GM12878 (cell line): ENCODE measurements around the gene MRPS12. TPM values are rescaled to one million over a fixed set of nuclear protein-coding genes. Genes with fewer than 3 reads are reported as not detected.
A peak's percentile ranks its signal among the peaks of the same experiment; 100 is the strongest.

Source experiments
- ATAC-seq: fragments of 200-7000 bp; cut with Tn5 transposase; 3 replicates; pipeline ENCODE4 v1.9.1; 2020; ENCODE audit warnings: mild to moderate bottlenecking, moderate library complexity
- BruUV-seq: library from RNA; stranded (reverse); fragments of 400-500 nt; replicated peaks from 2 replicates; lab custom pipeline; 2021; lab: Mats Ljungman, UMichigan
- CTCF ChIA-PET: fragments of 300-600 bp; sonication (Branson Sonifier 250); formaldehyde crosslinking; extraction: SDS; loops from one replicate; lab custom pipeline; 2021; ENCODE audit warnings: inconsistent platforms; lab: Yijun Ruan, JAX
- POLR2A ChIA-PET: fragments of 350-600 bp; formaldehyde crosslinking; extraction: SDS; loops from one replicate; lab custom pipeline; 2021; ENCODE audit warnings: inconsistent platforms; lab: Charles Lee
- RAD21 ChIA-PET: fragments of 300-600 bp; sonication (Branson Sonifier 250); formaldehyde crosslinking; loops from one replicate; lab custom pipeline; 2023; ENCODE audit warnings: antibody characterized with exemption; ENCODE audit not compliant: unreplicated experiment; lab: Charles Lee
- SMC1A ChIA-PET: fragments of 300-600 bp; sonication (Branson Sonifier 250); formaldehyde crosslinking; loops from one replicate; lab custom pipeline; 2023; ENCODE audit not compliant: unreplicated experiment, uncharacterized antibody; lab: Charles Lee
- DNase-seq: peaks from one replicate; pipeline ENCODE4 v3.0.0-alpha.2; 2011; ENCODE audit warnings: low read depth, low spot score
- FAIRE-seq: peaks from 3 replicates; lab custom pipeline; 2011; peaks lifted over from hg19 to GRCh38; lab: Jason Lieb, UNC
- H2AFZ ChIP-seq: 2 replicates; pipeline ENCODE4 v1.6.0; 2011; ENCODE audit warnings: low read depth, low read length, control low read depth; ENCODE audit not compliant: control insufficient read depth
- H3K27ac ChIP-seq: 2 replicates; pipeline ENCODE4 v1.5.1; 2011; ENCODE audit warnings: control low read depth; ENCODE audit not compliant: control insufficient read depth, insufficient read depth
- H3K27me3 ChIP-seq, 2 experiments: replicated peaks in 1 of 2; 2 replicates each; pipeline versions ENCODE4 v1.6.0 to v1.6.1; 2011; ENCODE audit warnings: low read length in 1 of 2; ENCODE audit not compliant: control insufficient read depth in 2 of 2, insufficient read depth in 2 of 2
- H3K36me3 ChIP-seq, 2 experiments: 2 replicates each; pipeline ENCODE4 v1.5.1; 2011; ENCODE audit warnings: low read length in 1 of 2; ENCODE audit not compliant: control insufficient read depth in 2 of 2, insufficient read depth in 2 of 2
- H3K4me1 ChIP-seq: 2 replicates; pipeline ENCODE4 v1.6.1; 2011; ENCODE audit warnings: mild to moderate bottlenecking, low read length, moderate library complexity, mixed read lengths; ENCODE audit not compliant: control insufficient read depth, insufficient read depth
- H3K4me2 ChIP-seq: 2 replicates; pipeline ENCODE4 v1.6.0; 2011; ENCODE audit warnings: control low read depth; ENCODE audit not compliant: control insufficient read depth, insufficient read depth
- H3K4me3 ChIP-seq: fragments of 200-600 bp; sonication (generic); 2 replicates; pipeline ENCODE4 v1.5.1; 2016
- H3K79me2 ChIP-seq: 2 replicates; pipeline ENCODE4 v1.6.0; 2011; ENCODE audit warnings: low read length; ENCODE audit not compliant: control insufficient read depth, insufficient read depth
- H3K9ac ChIP-seq: 2 replicates; pipeline ENCODE4 v1.8.0; 2011; ENCODE audit warnings: low read length, control low read depth, mixed read lengths; ENCODE audit not compliant: control insufficient read depth, insufficient read depth
- H3K9me3 ChIP-seq: replicated peaks from 3 replicates; pipeline ENCODE4 v1.5.1; 2011; ENCODE audit warnings: mild to moderate bottlenecking, low read length; ENCODE audit not compliant: control insufficient read depth, insufficient read depth
- H4K20me1 ChIP-seq: 2 replicates; pipeline ENCODE4 v1.6.0; 2011; ENCODE audit not compliant: control insufficient read depth, insufficient read depth
- EED ChIP-seq: sonication (generic); IDR thresholded peaks from 2 replicates; pipeline ENCODE4 v1.6.1; 2016; ENCODE audit warnings: antibody characterized with exemption, low read depth
- FOXK2 ChIP-seq: fragments of 450-650 bp; IDR thresholded peaks from 2 replicates; pipeline ENCODE4 v1.6.1; 2017; ENCODE audit warnings: mild to moderate bottlenecking, moderate library complexity
- HDAC2 ChIP-seq: fragments of 200-600 bp; sonication (generic); IDR thresholded peaks from 2 replicates; pipeline ENCODE4 v1.6.1; 2017
- NBN ChIP-seq: fragments of 450-650 bp; IDR thresholded peaks from 2 replicates; pipeline ENCODE4 v1.6.1; 2016
- NR2C1 ChIP-seq: fragments of 450-650 bp; IDR thresholded peaks from 2 replicates; pipeline ENCODE4 v1.6.1; 2017; ENCODE audit warnings: antibody characterized with exemption, mild to moderate bottlenecking, moderate library complexity
- POLR2AphosphoS5 ChIP-seq: IDR thresholded peaks from 2 replicates; pipeline ENCODE4 v1.6.1; 2011; ENCODE audit warnings: mild to moderate bottlenecking, low read length, inconsistent platforms
- RAD21 ChIP-seq: IDR thresholded peaks from 2 replicates; pipeline ENCODE4 v1.6.1; 2011; ENCODE audit warnings: mild to moderate bottlenecking, low read depth, low read length, moderate library complexity; ENCODE audit not compliant: insufficient read depth
- TCF12 ChIP-seq: IDR thresholded peaks from 2 replicates; pipeline ENCODE4 v1.6.1; 2011; ENCODE audit warnings: low read depth, mild to moderate bottlenecking, low read length
- ZNF24 ChIP-seq: fragments of 450-650 bp; IDR thresholded peaks from 2 replicates; pipeline ENCODE4 v1.6.1; 2017; ENCODE audit warnings: antibody characterized with exemption, mild to moderate bottlenecking
- WGBS: methylation state at CpG from one replicate; pipeline ENCODE4 v1.1.6; 2016; ENCODE audit warnings: low lambda C conversion rate; ENCODE audit not compliant: insufficient replicate concordance, insufficient coverage; ENCODE audit errors: missing lambda C conversion rate; 5-methylcytosine and 5-hydroxymethylcytosine counted together
- in situ Hi-C: fragments of 300-500 bp; cut with MboI; formaldehyde crosslinking; loops from 9 replicates; pipeline ENCODE4 v1.14.3; 2018; ENCODE audit warnings: mixed read lengths
- intact Hi-C: fragments of 100-400 bp; cut with micrococcal nuclease; formaldehyde crosslinking; loops from one replicate; pipeline ENCODE4 v1.14.2; 2022; ENCODE audit not compliant: unreplicated experiment
- polyA plus RNA-seq, 11 experiments: library from polyadenylated mRNA; depleted of rRNA in 4 of 11; unstranded in 6 of 11; stranded (reverse) in 5 of 11; fragments of >200 nt; fragmentation: Nextera tagmentation in 4 of 11; fragmentation: Illumina TruSeq in 1 of 11; extraction: Ambion mirVana in 4 of 11; extraction: Trizol in 1 of 11; gene quantifications; 1 replicate in 1 of 11; 2 replicates in 10 of 11; pipeline versions ENCODE4 v1.2.1 to v1.2.3, GENCODE V29; 2011 to 2016; ENCODE audit warnings: inconsistent platforms in 2 of 11, missing spikeins in 2 of 11, low read depth in 1 of 11
- total RNA-seq, 4 experiments: library from RNA; depleted of rRNA in 3 of 4; stranded (reverse); fragments of >200 nt in 3 of 4; fragmentation: Illumina TruSeq in 1 of 4; extraction: Trizol in 1 of 4; gene quantifications; 2 replicates each; pipeline versions ENCODE4 v1.2.1 to v1.2.3, GENCODE V29; 2013 to 2021

MRPS12 gene
- total and polyA plus RNA-seq, 10 of the 15 experiments (the other 5 are each of a cell fraction or from before 2014, with no cell fraction given) = 7.3 to 205 (median 77.3) TPM

- Histone ChIP-seq H3K27me3 (no peaks in the 10 kb centered on the region), H3K79me2 (peaks cover 21% of the 10 kb centered on the region), H4K20me1 (no peaks in the 10 kb centered on the region), H3K9me3 (no peaks in the 10 kb centered on the region; the same call in 2 of the 3 replicates), H3K9ac (no peak overlapping the region), H3K4me1 (no peaks in the 10 kb centered on the region), H3K36me3 (peaks cover 7 to 12% of the 10 kb centered on the region in 2 experiments), H3K4me2 (no peak overlapping the region), H3K4me3 (no peak overlapping the region), H2AFZ (no peak overlapping the region), H3K27ac (no peak overlapping the region)
- ChIA-PET POLR2A (no interaction called here), RAD21 (no interaction called here), SMC1A (no interaction called here), CTCF (interaction anchor here (1.3 kb wide), 1 partner anchor 26 kb away, joined by 4 read pairs; the partner anchor contains the start of genes MRPS12 and SARS2)
- TF ChIP-seq HDAC2 = no peak
- TF ChIP-seq NR2C1 = peak; percentile 19; the same call in 1 of the 2 replicates
- BruUV-seq = no TSS peak
- FAIRE-seq (no peak), ATAC-seq (no peak), DNase-seq (no peak)
- intact Hi-C loops = no loop called here
- 80% methylated on average over 15 of the region's 35 CpGs for WGBS
- in situ Hi-C loops = no loop called here
Observed at GRCh38 chr19:38904581-38905539, 25.9 kb upstream of the MRPS12 start.

GRCh38 chr19:38905620-38906019, 25.1 kb upstream of the MRPS12 start:
- CTCF ChIA-PET = interaction anchor here (1.3 kb wide), 1 partner anchor 25 kb away, joined by 4 read pairs; the partner anchor contains the start of genes MRPS12 and SARS2
- Histone ChIP-seq H3K36me3 (peaks cover 7 to 12% of the 10 kb centered on the region in 2 experiments), H2AFZ (no peak overlapping the region), H3K27me3 (no peaks in the 10 kb centered on the region), H3K4me1 (no peaks in the 10 kb centered on the region), H3K79me2 (peaks cover 14% of the 10 kb centered on the region), H3K4me2 (no peak overlapping the region), H4K20me1 (no peaks in the 10 kb centered on the region), H3K4me3 (no peak overlapping the region), H3K9me3 (no peaks in the 10 kb centered on the region; the same call in 2 of the 3 replicates), H3K27ac (no peak overlapping the region), H3K9ac (no peak overlapping the region)
- no peak for DNase-seq
- WGBS = 98% methylated on average over 4 of the region's 4 CpGs
- RAD21 ChIA-PET = no interaction called here
- in situ Hi-C loops (no loop called here), intact Hi-C loops (no loop called here)
- SMC1A ChIA-PET = no interaction called here
- no TSS peak for BruUV-seq
- POLR2A ChIA-PET = no interaction called here
- ATAC-seq = no peak
- no peak for FAIRE-seq
- no peak for TF ChIP-seq EED
- no peak for TF ChIP-seq ZNF24
- no peak for TF ChIP-seq POLR2AphosphoS5
- TF ChIP-seq RAD21 = no peak
- TF ChIP-seq NBN = no peak
- no peak for TF ChIP-seq FOXK2
- TF ChIP-seq TCF12 = no peak
